ENCODE data around the gene MAP3K5.

GRCh38 chr6:136798044-136798443 lies 5.8 kb upstream of the MAP3K5 start:
- TF ChIP-seq POLR2A (IDR thresholded peaks at IDR 0.05), result no peak
- TF ChIP-seq POLR2AphosphoS5 (IDR thresholded peaks at IDR 0.05), result no peak
- TF ChIP-seq CTCF (IDR thresholded peaks at IDR 0.05), result no peak
